GM12892 (cell line): Measurements from ENCODE around the gene EHD2.

ENCODE experiments used
- POLR2A ChIP-seq: IDR thresholded peaks from 2 replicates; pipeline ENCODE4 v1.6.1; 2011; ENCODE audit warnings: low read depth, low read length, control low read depth
- POLR2AphosphoS5 ChIP-seq: IDR thresholded peaks from 2 replicates; pipeline ENCODE4 v1.6.1; 2011; ENCODE audit warnings: low read depth, low read length, control low read depth

GRCh38 chr19:47757617-47758442, 44.6 kb downstream of the EHD2 start:
- TF ChIP-seq POLR2A (no peak), POLR2AphosphoS5 (peak; percentile 55; the same call in 1 of the 2 replicates)
